SU-DHL-6 (cell line): ENCODE measurements around the gene ACP2.

Experiments used
- H2AFZ ChIP-seq: fragments of 200-600 bp; sonication (generic); 2 replicates; pipeline ENCODE4 v1.6.1; 2014; ENCODE audit warnings: low read depth, mild to moderate bottlenecking, moderate library complexity, mixed read lengths, antibody characterized with exemption, low read length; ENCODE audit not compliant: severe bottlenecking
- H3F3A ChIP-seq: fragments of 200-600 bp; shearing (Covaris generic); 2 replicates; pipeline ENCODE4 v1.6.0; 2016; ENCODE audit warnings: antibody characterized with exemption, mild to moderate bottlenecking; ENCODE audit not compliant: insufficient read depth
- H3K27ac ChIP-seq: fragments of 200-600 bp; sonication (generic); 2 replicates; pipeline ENCODE4 v1.5.1; 2016; ENCODE audit warnings: low read depth, mild to moderate bottlenecking, low read length, moderate library complexity, mixed read lengths
- H3K27me3 ChIP-seq: fragments of 200-600 bp; sonication (generic), shearing (Covaris generic); 2 replicates; pipeline ENCODE4 v1.6.0; 2014; ENCODE audit warnings: mild to moderate bottlenecking, low read length
- H3K36me3 ChIP-seq: fragments of 200-600 bp; sonication (generic); 2 replicates; pipeline ENCODE4 v1.6.1; 2014; ENCODE audit warnings: mild to moderate bottlenecking, low read length, mixed read lengths
- H3K4me2 ChIP-seq: fragments of 300-600, 200-600 bp; shearing (Covaris generic), sonication (generic); 2 replicates; pipeline ENCODE4 v1.6.0; 2014; ENCODE audit warnings: low read length, low read depth, mild to moderate bottlenecking; ENCODE audit not compliant: poor library complexity, severe bottlenecking
- H3K4me3 ChIP-seq: fragments of 200-600 bp; sonication (generic); 2 replicates; pipeline ENCODE4 v1.5.1; 2014; ENCODE audit warnings: antibody characterized with exemption, low read length, mild to moderate bottlenecking, mixed read lengths; ENCODE audit not compliant: insufficient read depth, poor library complexity, severe bottlenecking
- H3K79me2 ChIP-seq: fragments of 200-600 bp; sonication (generic); 2 replicates; pipeline ENCODE4 v1.6.1; 2014; ENCODE audit warnings: mild to moderate bottlenecking, low read length, moderate library complexity; ENCODE audit not compliant: insufficient read depth
- H3K9ac ChIP-seq: fragments of 200-600 bp; sonication (generic); 2 replicates; pipeline ENCODE4 v1.7.0; 2014; ENCODE audit warnings: mild to moderate bottlenecking, low read length
- H3K9me2 ChIP-seq: fragments of 200-600 bp; sonication (generic); replicated peaks from 2 replicates; pipeline ENCODE4 v1.6.1; 2014; ENCODE audit warnings: low read length; ENCODE audit not compliant: insufficient read depth
- H3K9me3 ChIP-seq: fragments of 200-600 bp; sonication (generic); 2 replicates; pipeline ENCODE4 v1.6.1; 2014; ENCODE audit warnings: low read length, mixed read lengths; ENCODE audit not compliant: insufficient read depth
- H4K20me1 ChIP-seq: fragments of 200-600 bp; sonication (generic); 2 replicates; pipeline ENCODE4 v1.6.1; 2014; ENCODE audit warnings: low read depth, mild to moderate bottlenecking, antibody characterized with exemption, low read length, moderate library complexity, mixed read lengths
- EZH2phosphoT487 ChIP-seq: fragments of 200-600 bp; sonication (generic), shearing (Covaris generic); conservative IDR thresholded peaks from 2 replicates; pipeline ENCODE4 v1.6.1; 2018; ENCODE audit warnings: mild to moderate bottlenecking, antibody characterized with exemption, low read length, moderate library complexity, mixed read lengths
- TF ChIP-seq, protein P1 (sequence below): fragments of 200-600 bp; sonication (generic); IDR thresholded peaks from one replicate; pipeline ENCODE4 v1.5.1; 2017; ENCODE audit warnings: antibody characterized with exemption, mild to moderate bottlenecking, low read length, moderate library complexity; ENCODE audit not compliant: insufficient read depth, poor library complexity, severe bottlenecking

ACP2 gene

DNA sequence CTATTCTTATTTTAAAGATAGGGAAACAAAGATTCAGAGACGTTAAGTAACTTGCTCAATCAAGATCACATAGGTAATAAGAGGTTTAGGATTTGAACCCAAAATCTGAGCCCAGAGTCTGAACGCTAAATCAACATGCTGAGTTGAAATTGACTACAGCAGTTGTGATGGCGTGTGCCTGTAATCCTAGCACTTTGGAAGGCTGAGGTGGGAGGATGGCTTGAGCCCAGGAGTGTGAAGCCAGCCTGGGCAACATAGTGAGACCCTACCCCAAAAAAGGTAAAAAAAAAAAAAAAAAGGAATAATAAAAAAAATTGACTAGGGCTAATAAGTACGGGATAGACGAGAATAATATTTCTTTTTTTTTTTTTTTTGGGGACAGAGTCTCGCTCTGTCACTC lies 7.8 kb upstream of the ACP2 start:
- no peak for TF ChIP-seq EZH2phosphoT487
- TF ChIP-seq, protein P1, sequence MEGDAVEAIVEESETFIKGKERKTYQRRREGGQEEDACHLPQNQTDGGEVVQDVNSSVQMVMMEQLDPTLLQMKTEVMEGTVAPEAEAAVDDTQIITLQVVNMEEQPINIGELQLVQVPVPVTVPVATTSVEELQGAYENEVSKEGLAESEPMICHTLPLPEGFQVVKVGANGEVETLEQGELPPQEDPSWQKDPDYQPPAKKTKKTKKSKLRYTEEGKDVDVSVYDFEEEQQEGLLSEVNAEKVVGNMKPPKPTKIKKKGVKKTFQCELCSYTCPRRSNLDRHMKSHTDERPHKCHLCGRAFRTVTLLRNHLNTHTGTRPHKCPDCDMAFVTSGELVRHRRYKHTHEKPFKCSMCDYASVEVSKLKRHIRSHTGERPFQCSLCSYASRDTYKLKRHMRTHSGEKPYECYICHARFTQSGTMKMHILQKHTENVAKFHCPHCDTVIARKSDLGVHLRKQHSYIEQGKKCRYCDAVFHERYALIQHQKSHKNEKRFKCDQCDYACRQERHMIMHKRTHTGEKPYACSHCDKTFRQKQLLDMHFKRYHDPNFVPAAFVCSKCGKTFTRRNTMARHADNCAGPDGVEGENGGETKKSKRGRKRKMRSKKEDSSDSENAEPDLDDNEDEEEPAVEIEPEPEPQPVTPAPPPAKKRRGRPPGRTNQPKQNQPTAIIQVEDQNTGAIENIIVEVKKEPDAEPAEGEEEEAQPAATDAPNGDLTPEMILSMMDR = no peak
- Histone ChIP-seq H3K27me3 (no peaks in the 10 kb centered on the region), H4K20me1 (no peaks in the 10 kb centered on the region), H2AFZ (no peak overlapping the region), H3K4me2 (no peak overlapping the region), H3K9ac (no peak overlapping the region), H3K9me3 (no peaks in the 10 kb centered on the region), H3K79me2 (no peaks in the 10 kb centered on the region), H3K27ac (no peak overlapping the region), H3K9me2 (no peaks in the 10 kb centered on the region), H3K36me3 (no peaks in the 10 kb centered on the region), H3K4me3 (no peak overlapping the region), H3F3A (0 out of 2 replicates have a peak, but pooled peaks cover 3% of the 10 kb centered on the region)

DNA sequence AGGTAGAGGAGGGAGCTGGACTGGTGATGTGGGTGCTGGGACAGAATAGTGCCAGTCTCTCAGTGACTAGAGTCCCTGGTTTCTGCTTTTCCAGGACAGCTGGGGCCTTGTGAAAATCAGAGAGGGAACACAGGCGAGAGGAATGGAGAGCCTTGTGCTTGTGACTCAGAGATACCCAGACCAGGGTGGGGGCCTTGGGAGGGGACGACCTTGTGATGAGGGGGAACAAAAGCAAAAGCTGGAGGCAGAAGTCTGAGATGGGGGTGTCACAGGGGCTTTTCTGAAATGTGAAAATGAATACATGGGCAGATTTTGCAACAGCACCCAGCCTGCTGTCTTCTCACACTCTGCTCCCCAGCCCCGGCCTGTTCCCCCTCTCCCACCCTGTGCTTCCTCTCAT lies 5.8 kb upstream of the ACP2 start:
- Histone ChIP-seq H2AFZ (no peak overlapping the region), H3F3A (0 out of 2 replicates have a peak, but pooled peaks cover 3% of the 10 kb centered on the region), H3K27me3 (no peaks in the 10 kb centered on the region), H4K20me1 (no peaks in the 10 kb centered on the region), H3K4me2 (no peak overlapping the region), H3K9me2 (no peaks in the 10 kb centered on the region), H3K4me3 (no peak overlapping the region), H3K27ac (no peak overlapping the region), H3K79me2 (peaks cover 5% of the 10 kb centered on the region), H3K9ac (no peak overlapping the region), H3K36me3 (no peaks in the 10 kb centered on the region), H3K9me3 (no peaks in the 10 kb centered on the region)
- TF ChIP-seq, protein P1 = no peak
- no peak for TF ChIP-seq EZH2phosphoT487

DNA sequence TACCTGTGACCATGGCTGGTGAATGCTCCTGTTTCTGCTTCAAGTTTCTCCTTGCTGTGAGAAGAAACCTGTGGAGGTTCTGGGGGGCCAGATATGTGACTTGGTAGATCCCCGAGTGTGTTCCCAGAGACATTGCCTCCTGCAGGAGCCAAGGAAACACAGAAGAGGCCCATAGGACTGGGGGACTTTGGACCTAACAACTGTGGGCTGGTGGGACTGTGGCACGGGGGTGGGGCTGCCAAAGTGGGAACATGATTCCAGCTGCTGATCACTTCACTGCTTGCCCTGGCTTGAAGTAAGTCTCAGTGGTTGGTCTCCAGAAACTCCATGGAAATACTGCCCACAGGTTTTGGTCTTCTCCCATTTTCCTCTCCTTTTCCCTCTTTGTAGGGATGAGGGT lies 5.0 kb upstream of the ACP2 start:
- H3K27me3 ChIP-seq = no peaks in the 10 kb centered on the region
- no peak overlapping the region for H3K4me3 ChIP-seq
- H4K20me1 ChIP-seq = no peaks in the 10 kb centered on the region
- no peak overlapping the region for H3K4me2 ChIP-seq
- H3K9me2 ChIP-seq = no peaks in the 10 kb centered on the region
- TF ChIP-seq EZH2phosphoT487 = no peak
- TF ChIP-seq, protein P1 = no peak
- no peaks in the 10 kb centered on the region for H3K36me3 ChIP-seq
- no peak overlapping the region for H3K27ac ChIP-seq
- H3K79me2 ChIP-seq = peaks cover 10% of the 10 kb centered on the region
- H2AFZ ChIP-seq = no peak overlapping the region
- H3F3A ChIP-seq = 0 out of 2 replicates have a peak, but pooled peaks cover 3% of the 10 kb centered on the region
- H3K9me3 ChIP-seq = no peaks in the 10 kb centered on the region
- no peak overlapping the region for H3K9ac ChIP-seq
